Neural cell (in vitro differentiated cells): ENCODE results near the gene CCDC102A. TPM values are rescaled to one million over a fixed set of nuclear protein-coding genes. Genes with fewer than 3 reads are reported as not detected.

Experiments used
- H2AFZ ChIP-seq: fragments of 200-600, 300-800 bp; sonication (generic), shearing (Covaris generic); 2 replicates; pipeline ENCODE4 v1.6.0; 2014; ENCODE audit warnings: low read depth, mild to moderate bottlenecking, antibody characterized with exemption, low read length, moderate library complexity
- H3F3A ChIP-seq: fragments of 200-600 bp; shearing (Covaris generic); 2 replicates; pipeline ENCODE4 v1.6.1; 2016; ENCODE audit warnings: mild to moderate bottlenecking, moderate library complexity, mixed read lengths, antibody characterized with exemption, low read length; ENCODE audit not compliant: insufficient read depth, poor library complexity, severe bottlenecking
- H3K27ac ChIP-seq: fragments of 200-600, 300-800 bp; sonication (generic), shearing (Covaris generic); 2 replicates; pipeline ENCODE4 v1.5.1; 2014; ENCODE audit warnings: mild to moderate bottlenecking, low read length, moderate library complexity
- H3K27me3 ChIP-seq: fragments of 300-800, 200-600 bp; sonication (generic), shearing (Covaris generic); 2 replicates; pipeline ENCODE4 v1.6.0; 2014; ENCODE audit warnings: mild to moderate bottlenecking, low read depth, low read length, moderate library complexity; ENCODE audit not compliant: insufficient read depth
- H3K36me3 ChIP-seq: fragments of 300-800, 200-600 bp; sonication (generic), shearing (Covaris generic); 2 replicates; pipeline ENCODE4 v1.5.1; 2014; ENCODE audit warnings: mild to moderate bottlenecking, antibody characterized with exemption, low read length, moderate library complexity; ENCODE audit not compliant: insufficient read depth
- H3K4me2 ChIP-seq: fragments of 300-800, 200-600 bp; sonication (generic), shearing (Covaris generic); 2 replicates; pipeline ENCODE4 v1.6.0; 2014; ENCODE audit warnings: mild to moderate bottlenecking, low read length
- H3K4me3 ChIP-seq: fragments of 300-800, 200-600 bp; sonication (generic), shearing (Covaris generic); 2 replicates; pipeline ENCODE4 v1.5.1; 2014; ENCODE audit warnings: mild to moderate bottlenecking, low read length, moderate library complexity
- H3K79me2 ChIP-seq: fragments of 200-600 bp; shearing (Covaris generic); replicated peaks from 2 replicates; pipeline ENCODE4 v1.6.0; 2014; ENCODE audit warnings: mild to moderate bottlenecking, low read length, moderate library complexity; ENCODE audit not compliant: insufficient read depth
- H3K9ac ChIP-seq: fragments of 300-800, 200-600 bp; sonication (generic), shearing (Covaris generic); 2 replicates; pipeline ENCODE4 v1.6.1; 2016; ENCODE audit warnings: mild to moderate bottlenecking, low read length, mixed read lengths
- H3K9me2 ChIP-seq: fragments of 200-600 bp; shearing (Covaris generic); 2 replicates; pipeline ENCODE4 v1.6.1; 2016; ENCODE audit warnings: mild to moderate bottlenecking, low read length, mixed read lengths; ENCODE audit not compliant: insufficient read depth
- H3K9me3 ChIP-seq: fragments of 200-600, 300-800 bp; sonication (generic), shearing (Covaris generic); 2 replicates; pipeline ENCODE4 v1.6.1; 2016; ENCODE audit warnings: mild to moderate bottlenecking, mixed run types, low read length, moderate library complexity, mixed read lengths
- H4K20me1 ChIP-seq: fragments of 200-600 bp; shearing (Covaris generic); 2 replicates; pipeline ENCODE4 v1.6.1; 2016; ENCODE audit warnings: mild to moderate bottlenecking, mixed run types; ENCODE audit not compliant: insufficient read depth
- EP300 ChIP-seq: fragments of 450-650 bp; conservative IDR thresholded peaks from 2 replicates; pipeline ENCODE4 v1.6.1; 2014; ENCODE audit warnings: antibody characterized with exemption, mild to moderate bottlenecking, moderate library complexity; ENCODE audit not compliant: poor library complexity, severe bottlenecking
- EZH2 ChIP-seq: fragments of 200-600, 300-800 bp; shearing (Covaris generic), sonication (generic); IDR thresholded peaks from 2 replicates; pipeline ENCODE4 v1.6.1; 2014; ENCODE audit warnings: antibody characterized with exemption, low read length, borderline replicate concordance, mild to moderate bottlenecking; ENCODE audit not compliant: insufficient read depth, poor library complexity, severe bottlenecking
- MXI1 ChIP-seq: fragments of 450-650 bp; conservative IDR thresholded peaks from 2 replicates; pipeline ENCODE4 v1.6.1; 2014; ENCODE audit warnings: antibody characterized with exemption, mild to moderate bottlenecking; ENCODE audit not compliant: poor library complexity, severe bottlenecking
- POLR2AphosphoS5 ChIP-seq: IDR thresholded peaks from 2 replicates; pipeline ENCODE4 v1.6.1; 2012
- RAD21 ChIP-seq: fragments of 450-650 bp; conservative IDR thresholded peaks from 2 replicates; pipeline ENCODE4 v1.6.1; 2014; ENCODE audit warnings: antibody characterized with exemption, mild to moderate bottlenecking, moderate library complexity
- REST ChIP-seq: IDR thresholded peaks from 2 replicates; pipeline ENCODE4 v1.6.1; 2012; ENCODE audit warnings: borderline replicate concordance
- SMC3 ChIP-seq: fragments of 450-650 bp; conservative IDR thresholded peaks from 2 replicates; pipeline ENCODE4 v1.6.1; 2014; ENCODE audit warnings: antibody characterized with exemption, mild to moderate bottlenecking, moderate library complexity; ENCODE audit not compliant: poor library complexity
- TAF1 ChIP-seq: IDR thresholded peaks from 2 replicates; pipeline ENCODE4 v1.6.1; 2012; ENCODE audit warnings: low read depth
- polyA plus RNA-seq: library from polyadenylated mRNA; depleted of rRNA; stranded (reverse); fragments of >200 nt; gene quantifications from 2 replicates; pipeline ENCODE4 v1.2.3, GENCODE V29; 2014
- TF ChIP-seq, protein P1 (sequence below): fragments of 450-650 bp; IDR thresholded peaks from 2 replicates; pipeline ENCODE4 v1.5.1; 2014; ENCODE audit warnings: antibody characterized with exemption, mild to moderate bottlenecking, moderate library complexity; ENCODE audit not compliant: poor library complexity, severe bottlenecking

The CCDC102A gene
- polyA plus RNA-seq, 1 donor from 2014 or later = 0.20 TPM

GRCh38 chr16:57483725-57484514 is 52.5 kb downstream of the CCDC102A start:
- Histone ChIP-seq H3K9me3 (no peaks in the 10 kb centered on the region), H3K27me3 (no peaks in the 10 kb centered on the region), H3F3A (no peaks in the 10 kb centered on the region), H3K9me2 (no peaks in the 10 kb centered on the region), H2AFZ (no peak overlapping the region), H4K20me1 (no peaks in the 10 kb centered on the region), H3K9ac (no peak overlapping the region), H3K4me3 (no peak overlapping the region), H3K36me3 (no peaks in the 10 kb centered on the region), H3K27ac (no peak overlapping the region), H3K4me2 (no peak overlapping the region), H3K79me2 (peaks cover 16% of the 10 kb centered on the region)
- TF ChIP-seq RAD21 (no peak), REST (no peak), POLR2AphosphoS5 (no peak), SMC3 (no peak), EZH2 (no peak), TAF1 (no peak), MXI1 (no peak), EP300 (no peak)
- TF ChIP-seq, protein P1, sequence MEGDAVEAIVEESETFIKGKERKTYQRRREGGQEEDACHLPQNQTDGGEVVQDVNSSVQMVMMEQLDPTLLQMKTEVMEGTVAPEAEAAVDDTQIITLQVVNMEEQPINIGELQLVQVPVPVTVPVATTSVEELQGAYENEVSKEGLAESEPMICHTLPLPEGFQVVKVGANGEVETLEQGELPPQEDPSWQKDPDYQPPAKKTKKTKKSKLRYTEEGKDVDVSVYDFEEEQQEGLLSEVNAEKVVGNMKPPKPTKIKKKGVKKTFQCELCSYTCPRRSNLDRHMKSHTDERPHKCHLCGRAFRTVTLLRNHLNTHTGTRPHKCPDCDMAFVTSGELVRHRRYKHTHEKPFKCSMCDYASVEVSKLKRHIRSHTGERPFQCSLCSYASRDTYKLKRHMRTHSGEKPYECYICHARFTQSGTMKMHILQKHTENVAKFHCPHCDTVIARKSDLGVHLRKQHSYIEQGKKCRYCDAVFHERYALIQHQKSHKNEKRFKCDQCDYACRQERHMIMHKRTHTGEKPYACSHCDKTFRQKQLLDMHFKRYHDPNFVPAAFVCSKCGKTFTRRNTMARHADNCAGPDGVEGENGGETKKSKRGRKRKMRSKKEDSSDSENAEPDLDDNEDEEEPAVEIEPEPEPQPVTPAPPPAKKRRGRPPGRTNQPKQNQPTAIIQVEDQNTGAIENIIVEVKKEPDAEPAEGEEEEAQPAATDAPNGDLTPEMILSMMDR = no peak

DNA sequence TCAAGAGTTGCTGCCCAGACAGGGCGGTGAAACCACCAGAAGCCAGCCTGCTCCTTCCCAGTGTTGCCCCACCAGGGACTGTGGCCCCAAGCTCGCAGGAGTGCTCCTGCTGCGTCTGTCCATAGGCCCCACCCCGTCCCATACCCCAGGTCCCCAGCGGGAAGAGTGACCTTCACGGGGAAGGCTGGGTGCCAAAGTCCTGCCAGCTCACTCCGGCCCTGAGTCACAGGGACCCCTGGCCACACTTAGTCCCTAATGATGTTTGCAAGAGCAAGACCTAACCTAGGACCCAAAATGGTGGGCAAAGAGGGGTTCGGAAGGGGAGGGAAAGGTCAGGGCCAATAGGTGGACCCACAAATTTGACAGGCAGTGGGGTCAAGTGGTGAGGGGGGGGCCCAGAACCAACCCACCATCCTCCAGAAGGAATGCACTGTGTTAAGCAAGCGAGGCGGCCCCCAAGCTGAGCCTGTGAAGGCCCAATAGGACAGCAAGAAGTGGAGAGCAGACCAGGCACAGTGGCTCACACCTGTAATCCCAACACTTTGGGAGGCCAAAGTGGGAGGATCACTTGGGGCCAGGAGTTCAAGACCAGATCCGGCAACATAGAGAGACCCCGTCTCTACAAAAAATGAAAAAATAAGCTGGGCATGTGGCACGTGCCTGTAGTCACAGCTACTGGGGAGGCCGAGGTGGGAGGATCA is 53.4 kb downstream of the CCDC102A start:
- no peak overlapping the region for H3K9ac ChIP-seq
- no peak overlapping the region for H3K4me3 ChIP-seq
- no peaks in the 10 kb centered on the region for H4K20me1 ChIP-seq
- H3K36me3 ChIP-seq = no peaks in the 10 kb centered on the region
- H2AFZ ChIP-seq = no peak overlapping the region
- no peak overlapping the region for H3K4me2 ChIP-seq
- H3K27me3 ChIP-seq = no peaks in the 10 kb centered on the region
- peaks cover 23% of the 10 kb centered on the region for H3K79me2 ChIP-seq
- H3K27ac ChIP-seq = no peak overlapping the region
- TF ChIP-seq EP300 = no peak
- no peaks in the 10 kb centered on the region for H3F3A ChIP-seq
- no peaks in the 10 kb centered on the region for H3K9me3 ChIP-seq
- H3K9me2 ChIP-seq = no peaks in the 10 kb centered on the region
